ENCODE results near the gene CLIC5. TPM values are rescaled to one million over a fixed set of nuclear protein-coding genes. Genes with fewer than 3 reads are reported as not detected.

Gene CLIC5
- total RNA-seq, 1 experiment from 2014 or later: 0.05 TPM

GRCh38 chr6:45979311-45979710 lies 36.3 kb downstream of the CLIC5 start:
- ChIA-PET CTCF (no interaction called here), POLR2A (no interaction called here)
- no peak for DNase-seq (ENCODE audit: low read depth, low spot score)

GRCh38 chr6:45974596-45974995 lies 41.1 kb downstream of the CLIC5 start:
- TF ChIP-seq TCF7L2 (IDR thresholded peaks at IDR 0.05; ENCODE audit: low read depth, low read length) (no peak), CTCF (IDR thresholded peaks at IDR 0.05) (no peak), POLR2AphosphoS5 (IDR thresholded peaks at IDR 0.05; ENCODE audit: low read depth, low read length) (no peak), SIN3A (IDR thresholded peaks at IDR 0.05; ENCODE audit: borderline replicate concordance, insufficient read depth, low read depth, low read length) (no peak), REST (IDR thresholded peaks at IDR 0.05; ENCODE audit: insufficient read depth in 1 of 2, low read depth in 2 of 2, low read length in 1 of 2) (no peak)
- no peak overlapping the region for H3K4me3 ChIP-seq (ENCODE audit: low read depth in 2 of 2, low read length in 2 of 2)
- in situ Hi-C loops (cut with HindIII; ENCODE audit: low pct_unique_long_range_greater_than_20kb, low sequenced_read_pairs) (no loop called here), intact Hi-C loops (cut with micrococcal nuclease; ENCODE audit: unreplicated experiment) (no loop called here)
- no peaks in the 10 kb centered on the region for H3K4me1 ChIP-seq (ENCODE audit: control insufficient read depth, insufficient read depth, low read length)
- ChIA-PET CTCF (no interaction called here), POLR2A (no interaction called here)
- H3K27me3 ChIP-seq (ENCODE audit: control insufficient read depth, insufficient read depth, low read length): no peaks in the 10 kb centered on the region
- ATAC-seq (no peak), DNase-seq (ENCODE audit: low read depth, low spot score) (no peak)
- H3K9me3 ChIP-seq (ENCODE audit: control insufficient read depth, insufficient read depth, low read depth, low read length): no peaks in the 10 kb centered on the region
- H3K27ac ChIP-seq (ENCODE audit: low read length): no peak overlapping the region
- no peaks in the 10 kb centered on the region for H3K36me3 ChIP-seq (ENCODE audit: control insufficient read depth, insufficient read depth, low read length)
- BruUV-seq (replicated peaks): no TSS peak

More at GRCh38 chr6:45979311-45979710, 36.3 kb downstream of the CLIC5 start:
- Histone ChIP-seq H3K27me3 (ENCODE audit: control insufficient read depth, insufficient read depth, low read length) (no peaks in the 10 kb centered on the region), H3K9me3 (ENCODE audit: control insufficient read depth, insufficient read depth, low read depth, low read length) (no peaks in the 10 kb centered on the region), H3K4me1 (ENCODE audit: control insufficient read depth, insufficient read depth, low read length) (no peaks in the 10 kb centered on the region), H3K4me3 (ENCODE audit: low read depth in 2 of 2, low read length in 2 of 2) (no peak overlapping the region), H3K36me3 (ENCODE audit: control insufficient read depth, insufficient read depth, low read length) (no peaks in the 10 kb centered on the region), H3K27ac (ENCODE audit: low read length) (no peak overlapping the region)
- in situ Hi-C loops (cut with HindIII; ENCODE audit: low pct_unique_long_range_greater_than_20kb, low sequenced_read_pairs): no loop called here
- intact Hi-C loops (cut with micrococcal nuclease; ENCODE audit: unreplicated experiment): no loop called here
- TF ChIP-seq SIN3A (IDR thresholded peaks at IDR 0.05; ENCODE audit: borderline replicate concordance, insufficient read depth, low read depth, low read length) (no peak), REST (IDR thresholded peaks at IDR 0.05; ENCODE audit: insufficient read depth in 1 of 2, low read depth in 2 of 2, low read length in 1 of 2) (no peak), POLR2AphosphoS5 (IDR thresholded peaks at IDR 0.05; ENCODE audit: low read depth, low read length) (no peak), CTCF (IDR thresholded peaks at IDR 0.05) (no peak), TCF7L2 (IDR thresholded peaks at IDR 0.05; ENCODE audit: low read depth, low read length) (no peak)
- no peak for ATAC-seq
- no TSS peak for BruUV-seq (replicated peaks)

All from Panc1 (cell line).